Hepatocyte (in vitro differentiated cells): ENCODE results near the gene LRRC1. TPM values are rescaled to one million over a fixed set of nuclear protein-coding genes. Genes with fewer than 3 reads are reported as not detected.

Source experiments
- DNase-seq: peaks from one replicate; pipeline ENCODE4 v3.0.0-alpha.2; 2016; ENCODE audit warnings: low spot score
- H2AFZ ChIP-seq: fragments of 200-600 bp; sonication (generic); 2 replicates; pipeline ENCODE4 v1.6.0; 2016; ENCODE audit warnings: antibody characterized with exemption, mild to moderate bottlenecking
- H3K27ac ChIP-seq: fragments of 200-600 bp; sonication (generic); 2 replicates; pipeline ENCODE4 v1.5.1; 2016; ENCODE audit warnings: mild to moderate bottlenecking
- H3K27me3 ChIP-seq: fragments of 200-600 bp; sonication (generic); 2 replicates; pipeline ENCODE4 v1.6.1; 2016
- H3K36me3 ChIP-seq: fragments of 200-600 bp; sonication (generic); replicated peaks from 2 replicates; pipeline ENCODE4 v1.5.1; 2016; ENCODE audit warnings: low read depth; ENCODE audit not compliant: insufficient read depth
- H3K4me1 ChIP-seq: fragments of 200-600 bp; sonication (generic); 2 replicates; pipeline ENCODE4 v1.5.1; 2016; ENCODE audit warnings: mild to moderate bottlenecking, moderate library complexity; ENCODE audit not compliant: insufficient read depth
- H3K4me2 ChIP-seq: fragments of 200-600 bp; sonication (generic); 2 replicates; pipeline ENCODE4 v1.6.0; 2016
- H3K4me3 ChIP-seq: fragments of 200-600 bp; sonication (generic); 2 replicates; pipeline ENCODE4 v1.5.1; 2016; ENCODE audit warnings: mild to moderate bottlenecking
- H3K79me2 ChIP-seq: fragments of 200-600 bp; sonication (generic); 2 replicates; pipeline ENCODE4 v1.6.0; 2017; ENCODE audit warnings: mild to moderate bottlenecking
- H3K9me2 ChIP-seq: fragments of 200-600 bp; sonication (generic); replicated peaks from 2 replicates; pipeline ENCODE4 v1.6.0; 2017; ENCODE audit warnings: mild to moderate bottlenecking; ENCODE audit not compliant: insufficient read depth
- H3K9me3 ChIP-seq: fragments of 200-600 bp; sonication (generic); 2 replicates; pipeline ENCODE4 v1.5.1; 2016; ENCODE audit warnings: low read depth, mild to moderate bottlenecking
- H4K20me1 ChIP-seq: fragments of 200-600 bp; sonication (generic); 2 replicates; pipeline ENCODE4 v1.6.0; 2016; ENCODE audit warnings: mild to moderate bottlenecking; ENCODE audit not compliant: insufficient read depth, poor library complexity, severe bottlenecking
- CTCF ChIP-seq: fragments of 200-600 bp; sonication (generic); IDR thresholded peaks from 2 replicates; pipeline ENCODE4 v1.5.1; 2016; ENCODE audit warnings: antibody characterized with exemption, mild to moderate bottlenecking; ENCODE audit not compliant: poor library complexity
- EZH2 ChIP-seq: fragments of 200-600 bp; sonication (generic); IDR thresholded peaks from 2 replicates; pipeline ENCODE4 v1.6.1; 2016; ENCODE audit warnings: antibody characterized with exemption, mild to moderate bottlenecking, borderline replicate concordance
- EZH2phosphoT487 ChIP-seq: fragments of 200-600 bp; sonication (generic); IDR thresholded peaks from one replicate; pipeline ENCODE4 v1.6.1; 2018; ENCODE audit warnings: antibody characterized with exemption, mild to moderate bottlenecking, low read depth, moderate library complexity; ENCODE audit not compliant: unreplicated experiment, severe bottlenecking
- WGBS: methylation state at CpG from one replicate; pipeline ENCODE4 v1.1.6; 2016; ENCODE audit warnings: low lambda C conversion rate; ENCODE audit errors: missing lambda C conversion rate; 5-methylcytosine and 5-hydroxymethylcytosine counted together
- polyA plus RNA-seq: library from polyadenylated mRNA; unstranded; fragments of >200 nt; fragmentation: Nextera tagmentation; extraction: Ambion mirVana; gene quantifications from 2 replicates; pipeline ENCODE4 v1.2.1, GENCODE V29; 2016
- total RNA-seq: library from RNA; depleted of rRNA; stranded (reverse); fragments of >200 nt; gene quantifications from 2 replicates; pipeline ENCODE4 v1.2.3, GENCODE V29; 2014

LRRC1 gene
- total and polyA plus RNA-seq, 2 experiments from 2014 or later: 54.3 to 61.4 TPM

GRCh38 chr6:53858196-53858595 lies 63.4 kb downstream of the LRRC1 start:
- Histone ChIP-seq H3K27ac (no peak overlapping the region), H3K36me3 (no peaks in the 10 kb centered on the region), H3K27me3 (no peaks in the 10 kb centered on the region), H3K4me2 (no peak overlapping the region), H2AFZ (no peak overlapping the region), H3K79me2 (peaks cover 89% of the 10 kb centered on the region), H4K20me1 (no peaks in the 10 kb centered on the region), H3K4me3 (no peak overlapping the region), H3K9me2 (no peaks in the 10 kb centered on the region), H3K4me1 (peaks cover 14% of the 10 kb centered on the region), H3K9me3 (no peaks in the 10 kb centered on the region)
- DNase-seq: no peak
- TF ChIP-seq EZH2: no peak
- no peak for TF ChIP-seq CTCF
- TF ChIP-seq EZH2phosphoT487: no peak

GRCh38 chr6:53858913-53859312 lies 64.1 kb downstream of the LRRC1 start:
- H3K27ac ChIP-seq: no peak overlapping the region

GRCh38 chr6:53860511-53860910 lies 65.7 kb downstream of the LRRC1 start:
- Histone ChIP-seq H3K27ac (no peak overlapping the region), H3K9me2 (no peaks in the 10 kb centered on the region), H3K4me1 (peaks cover 15% of the 10 kb centered on the region), H3K4me2 (no peak overlapping the region), H3K79me2 (peaks cover 95% of the 10 kb centered on the region), H3K4me3 (no peak overlapping the region), H3K36me3 (no peaks in the 10 kb centered on the region), H2AFZ (no peak overlapping the region), H3K9me3 (no peaks in the 10 kb centered on the region), H3K27me3 (no peaks in the 10 kb centered on the region), H4K20me1 (no peaks in the 10 kb centered on the region)
- 95% methylated on average over 2 of the region's 2 CpGs for WGBS
- DNase-seq: no peak
- TF ChIP-seq EZH2 (no peak), EZH2phosphoT487 (no peak), CTCF (no peak)

More at GRCh38 chr6:53858913-53859312, 64.1 kb downstream of the LRRC1 start:
- Histone ChIP-seq H3K9me2 (no peaks in the 10 kb centered on the region), H3K79me2 (peaks cover 88% of the 10 kb centered on the region), H2AFZ (no peak overlapping the region), H3K9me3 (no peaks in the 10 kb centered on the region), H3K4me3 (no peak overlapping the region), H3K4me2 (no peak overlapping the region), H3K36me3 (no peaks in the 10 kb centered on the region), H3K27me3 (no peaks in the 10 kb centered on the region), H3K4me1 (peaks cover 14% of the 10 kb centered on the region), H4K20me1 (no peaks in the 10 kb centered on the region)
- 66% methylated on average over 3 of the region's 3 CpGs for WGBS
- DNase-seq: no peak
- TF ChIP-seq EZH2 (no peak), EZH2phosphoT487 (no peak), CTCF (no peak)

- no peak overlapping the region for H2AFZ ChIP-seq
- peak overlapping the region; percentile 22 for H3K27ac ChIP-seq
- TF ChIP-seq CTCF (no peak), EZH2phosphoT487 (no peak), EZH2 (no peak)
Measured at GRCh38 chr6:53861518-53861917, 66.7 kb downstream of the LRRC1 start.

More at GRCh38 chr6:53861518-53861917, 66.7 kb downstream of the LRRC1 start:
- peaks cover 12% of the 10 kb centered on the region for H3K4me1 ChIP-seq
- no peak overlapping the region for H3K4me3 ChIP-seq
- H4K20me1 ChIP-seq: no peaks in the 10 kb centered on the region
- H3K36me3 ChIP-seq: no peaks in the 10 kb centered on the region
- WGBS: 58% methylated on average over 3 of the region's 3 CpGs
- DNase-seq: no peak
- H3K4me2 ChIP-seq: no peak overlapping the region
- peaks cover 94% of the 10 kb centered on the region for H3K79me2 ChIP-seq
- H3K27me3 ChIP-seq: no peaks in the 10 kb centered on the region
- no peaks in the 10 kb centered on the region for H3K9me2 ChIP-seq
- no peaks in the 10 kb centered on the region for H3K9me3 ChIP-seq
